HepG2 (cell line): Measurements from ENCODE around the gene SEZ6. TPM values are rescaled to one million over a fixed set of nuclear protein-coding genes. Genes with fewer than 3 reads are reported as not detected.
A peak's percentile ranks its signal among the peaks of the same experiment; 100 is the strongest.

ENCODE experiments used
- NCOA1 ChIP-seq: sonication (generic); formaldehyde crosslinking; IDR thresholded peaks from 2 replicates; pipeline ENCODE4 v1.9.0; 2021; ENCODE audit warnings: missing genetic modification reagents
- RFXAP ChIP-seq: sonication (generic); formaldehyde crosslinking; IDR thresholded peaks from 2 replicates; pipeline ENCODE4 v1.4.0; 2020; ENCODE audit warnings: missing genetic modification reagents, borderline replicate concordance
- SAP130 ChIP-seq: IDR thresholded peaks from 2 replicates; pipeline ENCODE4 v1.6.1; 2016; ENCODE audit warnings: low read depth
- YEATS4 ChIP-seq: sonication (generic); formaldehyde crosslinking; IDR thresholded peaks from 2 replicates; pipeline ENCODE4 v1.4.0; 2020; ENCODE audit warnings: missing genetic modification reagents, borderline replicate concordance
- ZFP41 ChIP-seq: sonication (generic); formaldehyde crosslinking; IDR thresholded peaks from 2 replicates; pipeline ENCODE4 v1.4.0; 2020; ENCODE audit warnings: mild to moderate bottlenecking, missing genetic modification reagents, borderline replicate concordance
- ZNF296 ChIP-seq: sonication (generic); formaldehyde crosslinking; conservative IDR thresholded peaks from 2 replicates; pipeline ENCODE4 v1.5.0; 2020; ENCODE audit warnings: mild to moderate bottlenecking, missing genetic modification reagents
- ZNF496 ChIP-seq: sonication (generic); formaldehyde crosslinking; IDR thresholded peaks from 2 replicates; pipeline ENCODE4 v1.8.1; 2023; ENCODE audit warnings: mild to moderate bottlenecking, moderate library complexity, missing genetic modification reagents; ENCODE audit not compliant: insufficient replicate concordance
- ZNF556 ChIP-seq: sonication (generic); formaldehyde crosslinking; IDR thresholded peaks from 2 replicates; pipeline ENCODE4 v1.4.0; 2020; ENCODE audit warnings: mild to moderate bottlenecking, missing genetic modification reagents, borderline replicate concordance
- polyA plus RNA-seq, 8 experiments: library from polyadenylated mRNA; depleted of rRNA in 3 of 8; stranded (reverse) in 7 of 8; unstranded in 1 of 8; fragments of >200 nt; fragmentation: Illumina TruSeq in 4 of 8; extraction: Trizol in 4 of 8; gene quantifications; 2 replicates each; pipeline versions ENCODE4 v1.2.1 to v1.2.3, GENCODE V29; 2011 to 2016; ENCODE audit warnings: low read depth in 4 of 8, missing spikeins in 1 of 8, mixed read lengths in 1 of 8; ENCODE audit not compliant: insufficient read depth in 1 of 8
- total RNA-seq, 5 experiments: library from RNA; depleted of rRNA; stranded (reverse); fragments of >200 nt; fragmentation: Illumina TruSeq; extraction: Trizol; gene quantifications; 2 replicates each; pipeline ENCODE4 v1.2.3, GENCODE V29; 2016; ENCODE audit warnings: low read depth in 1 of 5
- TF ChIP-seq, protein P1 (sequence below): sonication (generic); formaldehyde crosslinking; IDR thresholded peaks from 2 replicates; pipeline ENCODE4 v1.4.0; 2020; ENCODE audit warnings: missing genetic modification reagents
- TF ChIP-seq, protein P2 (sequence below): fragments of 450-650 bp; IDR thresholded peaks from 2 replicates; pipeline ENCODE4 v1.6.1; 2016
- TF ChIP-seq, protein P3 (sequence below): sonication (generic); formaldehyde crosslinking; IDR thresholded peaks from 2 replicates; pipeline ENCODE4 v1.4.0; 2020; ENCODE audit warnings: low read depth, missing genetic modification reagents
- TF ChIP-seq, protein P4 (sequence below): IDR thresholded peaks from 2 replicates; pipeline ENCODE4 v1.6.1; 2016; ENCODE audit warnings: missing biosample characterization, missing genetic modification reagents, low read depth

SEZ6 gene
- total and polyA plus RNA-seq, 2 of the 13 experiments (the other 11 are each of a cell fraction or from before 2014, with no cell fraction given): not detected

DNA sequence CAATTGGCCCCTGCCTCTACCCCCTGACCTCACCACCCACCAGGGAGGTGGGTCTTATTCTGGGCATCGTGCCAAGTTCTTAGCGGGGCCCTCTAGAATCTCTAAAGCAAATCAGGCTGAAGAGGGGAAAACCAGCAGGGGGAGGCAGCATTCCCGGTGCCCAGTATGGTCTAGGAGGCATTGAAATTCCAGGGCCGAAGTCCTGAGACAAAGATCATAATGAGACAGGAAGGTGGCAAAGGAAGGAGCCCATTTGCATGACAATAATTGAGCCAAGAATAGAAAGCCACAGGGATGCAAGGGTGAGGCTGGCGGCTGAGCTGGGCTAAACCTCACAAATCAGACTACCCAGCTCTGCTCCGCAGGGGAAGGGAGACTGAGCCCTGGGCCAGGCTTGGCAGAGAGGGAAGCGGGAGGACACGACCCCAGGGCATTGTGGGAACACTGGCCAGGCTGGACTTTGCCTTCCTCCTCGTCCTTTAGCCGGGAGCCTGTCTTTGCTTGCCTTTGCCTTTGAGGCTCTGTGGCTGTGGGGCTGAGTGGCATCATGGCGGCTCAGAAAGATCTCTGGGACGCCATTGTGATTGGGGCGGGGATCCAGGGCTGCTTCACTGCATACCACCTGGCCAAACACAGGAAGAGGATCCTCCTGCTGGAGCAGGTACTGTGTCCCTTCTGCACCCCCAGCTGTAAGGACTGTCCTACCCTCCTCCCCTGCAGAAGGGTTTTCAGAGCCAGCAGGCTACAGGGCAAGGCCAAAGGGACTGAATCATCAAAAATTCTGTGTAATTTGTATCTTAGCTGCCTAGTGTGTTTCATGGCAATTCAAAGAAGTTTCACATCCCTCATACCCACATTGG is 37.1 kb upstream of the SEZ6 start, which contains the start of gene PIPOX (continued):
- TF ChIP-seq, protein P1, sequence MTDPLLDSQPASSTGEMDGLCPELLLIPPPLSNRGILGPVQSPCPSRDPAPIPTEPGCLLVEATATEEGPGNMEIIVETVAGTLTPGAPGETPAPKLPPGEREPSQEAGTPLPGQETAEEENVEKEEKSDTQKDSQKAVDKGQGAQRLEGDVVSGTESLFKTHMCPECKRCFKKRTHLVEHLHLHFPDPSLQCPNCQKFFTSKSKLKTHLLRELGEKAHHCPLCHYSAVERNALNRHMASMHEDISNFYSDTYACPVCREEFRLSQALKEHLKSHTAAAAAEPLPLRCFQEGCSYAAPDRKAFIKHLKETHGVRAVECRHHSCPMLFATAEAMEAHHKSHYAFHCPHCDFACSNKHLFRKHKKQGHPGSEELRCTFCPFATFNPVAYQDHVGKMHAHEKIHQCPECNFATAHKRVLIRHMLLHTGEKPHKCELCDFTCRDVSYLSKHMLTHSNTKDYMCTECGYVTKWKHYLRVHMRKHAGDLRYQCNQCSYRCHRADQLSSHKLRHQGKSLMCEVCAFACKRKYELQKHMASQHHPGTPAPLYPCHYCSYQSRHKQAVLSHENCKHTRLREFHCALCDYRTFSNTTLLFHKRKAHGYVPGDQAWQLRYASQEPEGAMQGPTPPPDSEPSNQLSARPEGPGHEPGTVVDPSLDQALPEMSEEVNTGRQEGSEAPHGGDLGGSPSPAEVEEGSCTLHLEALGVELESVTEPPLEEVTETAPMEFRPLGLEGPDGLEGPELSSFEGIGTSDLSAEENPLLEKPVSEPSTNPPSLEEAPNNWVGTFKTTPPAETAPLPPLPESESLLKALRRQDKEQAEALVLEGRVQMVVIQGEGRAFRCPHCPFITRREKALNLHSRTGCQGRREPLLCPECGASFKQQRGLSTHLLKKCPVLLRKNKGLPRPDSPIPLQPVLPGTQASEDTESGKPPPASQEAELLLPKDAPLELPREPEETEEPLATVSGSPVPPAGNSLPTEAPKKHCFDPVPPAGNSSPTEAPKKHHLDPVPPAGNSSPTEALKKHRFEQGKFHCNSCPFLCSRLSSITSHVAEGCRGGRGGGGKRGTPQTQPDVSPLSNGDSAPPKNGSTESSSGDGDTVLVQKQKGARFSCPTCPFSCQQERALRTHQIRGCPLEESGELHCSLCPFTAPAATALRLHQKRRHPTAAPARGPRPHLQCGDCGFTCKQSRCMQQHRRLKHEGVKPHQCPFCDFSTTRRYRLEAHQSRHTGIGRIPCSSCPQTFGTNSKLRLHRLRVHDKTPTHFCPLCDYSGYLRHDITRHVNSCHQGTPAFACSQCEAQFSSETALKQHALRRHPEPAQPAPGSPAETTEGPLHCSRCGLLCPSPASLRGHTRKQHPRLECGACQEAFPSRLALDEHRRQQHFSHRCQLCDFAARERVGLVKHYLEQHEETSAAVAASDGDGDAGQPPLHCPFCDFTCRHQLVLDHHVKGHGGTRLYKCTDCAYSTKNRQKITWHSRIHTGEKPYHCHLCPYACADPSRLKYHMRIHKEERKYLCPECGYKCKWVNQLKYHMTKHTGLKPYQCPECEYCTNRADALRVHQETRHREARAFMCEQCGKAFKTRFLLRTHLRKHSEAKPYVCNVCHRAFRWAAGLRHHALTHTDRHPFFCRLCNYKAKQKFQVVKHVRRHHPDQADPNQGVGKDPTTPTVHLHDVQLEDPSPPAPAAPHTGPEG (CRISPR knock-in tag): no peak
- TF ChIP-seq NCOA1 (CRISPR knock-in tag) (peak; percentile 7; the same call in 1 of the 2 replicates), ZFP41 (no peak), SAP130 (CRISPR knock-in tag) (peak; percentile 62; the same call in 1 of the 2 replicates), ZNF296 (CRISPR knock-in tag) (0 out of 2 replicates have a peak, but pooled peaks have one; percentile 19), ZNF556 (CRISPR knock-in tag) (peak; percentile 36; the same call in 1 of the 2 replicates), RFXAP (CRISPR knock-in tag) (no peak), ZNF496 (CRISPR knock-in tag) (no peak), YEATS4 (CRISPR knock-in tag) (peak; percentile 56; the same call in 1 of the 2 replicates)
- TF ChIP-seq, protein P2, sequence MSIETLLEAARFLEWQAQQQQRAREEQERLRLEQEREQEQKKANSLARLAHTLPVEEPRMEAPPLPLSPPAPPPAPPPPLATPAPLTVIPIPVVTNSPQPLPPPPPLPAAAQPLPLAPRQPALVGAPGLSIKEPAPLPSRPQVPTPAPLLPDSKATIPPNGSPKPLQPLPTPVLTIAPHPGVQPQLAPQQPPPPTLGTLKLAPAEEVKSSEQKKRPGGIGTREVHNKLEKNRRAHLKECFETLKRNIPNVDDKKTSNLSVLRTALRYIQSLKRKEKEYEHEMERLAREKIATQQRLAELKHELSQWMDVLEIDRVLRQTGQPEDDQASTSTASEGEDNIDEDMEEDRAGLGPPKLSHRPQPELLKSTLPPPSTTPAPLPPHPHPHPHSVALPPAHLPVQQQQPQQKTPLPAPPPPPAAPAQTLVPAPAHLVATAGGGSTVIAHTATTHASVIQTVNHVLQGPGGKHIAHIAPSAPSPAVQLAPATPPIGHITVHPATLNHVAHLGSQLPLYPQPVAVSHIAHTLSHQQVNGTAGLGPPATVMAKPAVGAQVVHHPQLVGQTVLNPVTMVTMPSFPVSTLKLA: no peak
- TF ChIP-seq, protein P3, sequence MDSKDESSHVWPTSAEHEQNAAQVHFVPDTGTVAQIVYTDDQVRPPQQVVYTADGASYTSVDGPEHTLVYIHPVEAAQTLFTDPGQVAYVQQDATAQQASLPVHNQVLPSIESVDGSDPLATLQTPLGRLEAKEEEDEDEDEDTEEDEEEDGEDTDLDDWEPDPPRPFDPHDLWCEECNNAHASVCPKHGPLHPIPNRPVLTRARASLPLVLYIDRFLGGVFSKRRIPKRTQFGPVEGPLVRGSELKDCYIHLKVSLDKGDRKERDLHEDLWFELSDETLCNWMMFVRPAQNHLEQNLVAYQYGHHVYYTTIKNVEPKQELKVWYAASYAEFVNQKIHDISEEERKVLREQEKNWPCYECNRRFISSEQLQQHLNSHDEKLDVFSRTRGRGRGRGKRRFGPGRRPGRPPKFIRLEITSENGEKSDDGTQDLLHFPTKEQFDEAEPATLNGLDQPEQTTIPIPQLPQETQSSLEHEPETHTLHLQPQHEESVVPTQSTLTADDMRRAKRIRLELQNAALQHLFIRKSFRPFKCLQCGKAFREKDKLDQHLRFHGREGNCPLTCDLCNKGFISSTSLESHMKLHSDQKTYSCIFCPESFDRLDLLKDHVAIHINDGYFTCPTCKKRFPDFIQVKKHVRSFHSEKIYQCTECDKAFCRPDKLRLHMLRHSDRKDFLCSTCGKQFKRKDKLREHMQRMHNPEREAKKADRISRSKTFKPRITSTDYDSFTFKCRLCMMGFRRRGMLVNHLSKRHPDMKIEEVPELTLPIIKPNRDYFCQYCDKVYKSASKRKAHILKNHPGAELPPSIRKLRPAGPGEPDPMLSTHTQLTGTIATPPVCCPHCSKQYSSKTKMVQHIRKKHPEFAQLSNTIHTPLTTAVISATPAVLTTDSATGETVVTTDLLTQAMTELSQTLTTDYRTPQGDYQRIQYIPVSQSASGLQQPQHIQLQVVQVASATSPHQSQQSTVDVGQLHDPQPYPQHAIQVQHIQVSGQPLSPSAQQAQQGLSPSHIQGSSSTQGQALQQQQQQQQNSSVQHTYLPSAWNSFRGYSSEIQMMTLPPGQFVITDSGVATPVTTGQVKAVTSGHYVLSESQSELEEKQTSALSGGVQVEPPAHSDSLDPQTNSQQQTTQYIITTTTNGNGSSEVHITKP (CRISPR knock-in tag): no peak; the same call in 1 of the 2 replicates
- TF ChIP-seq, protein P4, sequence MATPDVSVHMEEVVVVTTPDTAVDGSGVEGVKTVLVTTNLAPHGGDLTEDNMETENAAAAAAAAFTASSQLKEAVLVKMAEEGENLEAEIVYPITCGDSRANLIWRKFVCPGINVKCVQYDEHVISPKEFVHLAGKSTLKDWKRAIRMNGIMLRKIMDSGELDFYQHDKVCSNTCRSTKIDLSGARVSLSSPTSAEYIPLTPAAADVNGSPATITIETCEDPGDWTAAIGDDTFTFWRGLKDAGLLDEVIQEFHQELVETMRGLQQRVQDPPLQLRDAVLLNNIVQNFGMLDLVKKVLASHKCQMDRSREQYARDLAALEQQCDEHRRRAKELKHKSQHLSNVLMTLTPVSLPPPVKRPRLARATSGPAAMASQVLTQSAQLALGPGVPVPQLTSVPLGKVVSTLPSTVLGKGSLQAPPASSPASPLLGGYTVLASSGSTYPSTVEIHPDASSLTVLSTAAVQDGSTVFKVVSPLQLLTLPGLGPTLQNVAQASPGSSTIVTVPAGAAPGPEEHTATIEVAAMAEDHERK (CRISPR knock-in tag): no peak
